Neural progenitor cell (in vitro differentiated cells): ENCODE results near the gene ACOXL. TPM values are rescaled to one million over a fixed set of nuclear protein-coding genes. Genes with fewer than 3 reads are reported as not detected.
"Not testable (repeated sequence)": the region's sequence is repeated elsewhere in the genome, so short reads cannot be mapped to it uniquely, and the experiment has no call there.

Experiments used
- DNase-seq: peaks from one replicate; pipeline ENCODE4 v3.0.0-alpha.2; 2016; ENCODE audit warnings: low spot score
- H2AFZ ChIP-seq: fragments of 200-600 bp; sonication (generic); replicated peaks from 2 replicates; pipeline ENCODE4 v1.6.1; 2016; ENCODE audit warnings: antibody characterized with exemption
- H3F3A ChIP-seq: fragments of 200-600 bp; sonication (generic); 2 replicates; pipeline ENCODE4 v1.6.1; 2016; ENCODE audit warnings: antibody characterized with exemption, low read depth
- H3K27ac ChIP-seq: fragments of 200-600 bp; sonication (generic); 2 replicates; pipeline ENCODE4 v1.5.1; 2016; ENCODE audit warnings: mild to moderate bottlenecking
- H3K27me3 ChIP-seq: fragments of 200-600 bp; sonication (generic); 2 replicates; pipeline ENCODE4 v1.6.1; 2016; ENCODE audit warnings: mild to moderate bottlenecking, moderate library complexity
- H3K36me3 ChIP-seq: fragments of 200-600 bp; sonication (generic); 2 replicates; pipeline ENCODE4 v1.5.1; 2016
- H3K4me1 ChIP-seq: fragments of 200-600 bp; sonication (generic); 2 replicates; pipeline ENCODE4 v1.6.1; 2016; ENCODE audit warnings: mixed run types
- H3K4me2 ChIP-seq: fragments of 200-600 bp; sonication (generic); 2 replicates; pipeline ENCODE4 v1.6.1; 2016
- H3K4me3 ChIP-seq: fragments of 200-600 bp; sonication (generic); 2 replicates; pipeline ENCODE4 v1.5.1; 2016
- H3K79me2 ChIP-seq: fragments of 200-600 bp; sonication (generic); 2 replicates; pipeline ENCODE4 v1.6.1; 2016; ENCODE audit warnings: low read depth
- H3K9ac ChIP-seq: fragments of 200-600 bp; sonication (generic); 2 replicates; pipeline ENCODE4 v1.6.1; 2016
- H3K9me3 ChIP-seq: fragments of 200-600 bp; sonication (generic); 2 replicates; pipeline ENCODE4 v1.5.1; 2016; ENCODE audit warnings: low read depth
- H4K20me1 ChIP-seq: fragments of 200-600 bp; sonication (generic); 2 replicates; pipeline ENCODE4 v1.6.1; 2016; ENCODE audit warnings: low read depth
- H3K27ac Mint-ChIP-seq: 3 replicates; pipeline ENCODE4 v1.8.0; 2021; ENCODE audit warnings: mixed read lengths
- H3K27me3 Mint-ChIP-seq: 2 replicates; pipeline ENCODE4 v1.8.0; 2022; ENCODE audit warnings: low read depth, mild to moderate bottlenecking, inconsistent platforms, moderate library complexity, mixed read lengths; ENCODE audit not compliant: insufficient read depth
- H3K36me3 Mint-ChIP-seq: 3 replicates; pipeline ENCODE4 v1.8.0; 2021; ENCODE audit warnings: mixed read lengths
- H3K4me1 Mint-ChIP-seq: 3 replicates; pipeline ENCODE4 v1.8.0; 2021; ENCODE audit warnings: mixed read lengths
- H3K4me3 Mint-ChIP-seq: 3 replicates; pipeline ENCODE4 v1.8.0; 2021; ENCODE audit warnings: mild to moderate bottlenecking, moderate library complexity, mixed read lengths
- H3K9me3 Mint-ChIP-seq: 3 replicates; pipeline ENCODE4 v1.8.0; 2020; ENCODE audit warnings: mixed read lengths
- CTCF ChIP-seq: fragments of 200-600 bp; sonication (generic); IDR thresholded peaks from 2 replicates; pipeline ENCODE4 v1.5.1; 2017; ENCODE audit warnings: antibody characterized with exemption, mild to moderate bottlenecking
- EZH2 ChIP-seq: fragments of 200-600 bp; sonication (generic); IDR thresholded peaks from 2 replicates; pipeline ENCODE4 v1.6.1; 2017; ENCODE audit warnings: antibody characterized with exemption, mild to moderate bottlenecking, moderate library complexity
- EZH2phosphoT487 ChIP-seq: fragments of 200-600 bp; sonication (generic); IDR thresholded peaks from 2 replicates; pipeline ENCODE4 v1.6.1; 2017; ENCODE audit warnings: antibody characterized with exemption
- total RNA-seq: library from RNA; depleted of rRNA; stranded (reverse); fragments of >200 nt; gene quantifications from 2 replicates; pipeline ENCODE4 v1.2.3, GENCODE V29; 2015; ENCODE audit warnings: low replicate concordance

Gene ACOXL
- total RNA-seq, 1 donor from 2014 or later, result 2.9 TPM

- peaks cover 10% of the 10 kb centered on the region for H3K4me1 Mint-ChIP-seq
- H3K4me2 ChIP-seq, result no peak overlapping the region
- H4K20me1 ChIP-seq, result no peaks in the 10 kb centered on the region
- no peaks in the 10 kb centered on the region for H3K36me3 ChIP-seq
- H3K9ac ChIP-seq, result no peak overlapping the region
- H3K4me3 ChIP-seq, result no peak overlapping the region
- TF ChIP-seq EZH2phosphoT487, result no peak
- TF ChIP-seq EZH2, result no peak
- H3K27ac ChIP-seq, result no peak overlapping the region
- H3K36me3 Mint-ChIP-seq, result no peaks in the 10 kb centered on the region
- H3K4me1 ChIP-seq, result no peaks in the 10 kb centered on the region
- H3F3A ChIP-seq, result no peaks in the 10 kb centered on the region
- no peaks in the 10 kb centered on the region for H3K79me2 ChIP-seq
- peaks cover 6% of the 10 kb centered on the region for H3K9me3 Mint-ChIP-seq
- H3K27me3 ChIP-seq, result no peaks in the 10 kb centered on the region
- H3K9me3 ChIP-seq, result peaks cover 5% of the 10 kb centered on the region
- no peak for DNase-seq
- H2AFZ ChIP-seq, result no peak overlapping the region
- H3K27ac Mint-ChIP-seq, result no peak overlapping the region
- no peaks in the 10 kb centered on the region for H3K27me3 Mint-ChIP-seq
- no peak overlapping the region for H3K4me3 Mint-ChIP-seq
Measured at GRCh38 chr2:111068435-111069058, 336.2 kb downstream of the ACOXL start.

- H3K4me3 ChIP-seq, result no peak overlapping the region
- H3F3A ChIP-seq, result no peaks in the 10 kb centered on the region
- H3K9ac ChIP-seq, result no peak overlapping the region
- no peak overlapping the region for H3K27ac Mint-ChIP-seq
- no peaks in the 10 kb centered on the region for H3K36me3 Mint-ChIP-seq
- no peaks in the 10 kb centered on the region for H3K36me3 ChIP-seq
- no peaks in the 10 kb centered on the region for H3K27me3 ChIP-seq
- DNase-seq, result no peak
- no peaks in the 10 kb centered on the region for H3K79me2 ChIP-seq
- no peak overlapping the region for H3K27ac ChIP-seq
- H3K4me1 Mint-ChIP-seq, result peaks cover 10% of the 10 kb centered on the region
- no peak overlapping the region for H3K4me3 Mint-ChIP-seq
- no peaks in the 10 kb centered on the region for H3K27me3 Mint-ChIP-seq
- H3K9me3 ChIP-seq, result peaks cover 16% of the 10 kb centered on the region
- no peaks in the 10 kb centered on the region for H4K20me1 ChIP-seq
- TF ChIP-seq CTCF (peak; percentile 33), EZH2phosphoT487 (no peak)
- no peaks in the 10 kb centered on the region for H3K4me1 ChIP-seq
- H3K4me2 ChIP-seq, result no peak overlapping the region
- H2AFZ ChIP-seq, result no peak overlapping the region
- H3K9me3 Mint-ChIP-seq, result peaks cover 13% of the 10 kb centered on the region
Measured at GRCh38 chr2:111069722-111070121, 337.3 kb downstream of the ACOXL start.

GRCh38 chr2:111071600-111072171 is 339.3 kb downstream of the ACOXL start:
- no peak overlapping the region for H3K4me2 ChIP-seq
- H3K36me3 Mint-ChIP-seq, result no peaks in the 10 kb centered on the region
- no peak overlapping the region for H3K27ac ChIP-seq
- TF ChIP-seq EZH2phosphoT487 (no peak), EZH2 (no peak), CTCF (no peak)
- no peak overlapping the region for H3K27ac Mint-ChIP-seq
- no peak overlapping the region for H2AFZ ChIP-seq
- no peaks in the 10 kb centered on the region for H3K79me2 ChIP-seq
- H4K20me1 ChIP-seq, result no peaks in the 10 kb centered on the region
- no peaks in the 10 kb centered on the region for H3K27me3 ChIP-seq
- no peak overlapping the region for H3K4me3 Mint-ChIP-seq
- H3K4me1 ChIP-seq, result no peaks in the 10 kb centered on the region
- H3F3A ChIP-seq, result no peaks in the 10 kb centered on the region
- H3K36me3 ChIP-seq, result no peaks in the 10 kb centered on the region
- H3K9me3 Mint-ChIP-seq, result peaks cover 18% of the 10 kb centered on the region
- peaks cover 10% of the 10 kb centered on the region for H3K4me1 Mint-ChIP-seq
- DNase-seq, result no peak
- H3K4me3 ChIP-seq, result no peak overlapping the region
- H3K9me3 ChIP-seq, result peaks cover 21% of the 10 kb centered on the region
- H3K27me3 Mint-ChIP-seq, result no peaks in the 10 kb centered on the region
- H3K9ac ChIP-seq, result no peak overlapping the region

- Mint-ChIP-seq H3K4me3 (no peak overlapping the region), H3K27me3 (no peaks in the 10 kb centered on the region), H3K9me3 (peaks cover 20% of the 10 kb centered on the region), H3K4me1 (peaks cover 10% of the 10 kb centered on the region), H3K36me3 (no peaks in the 10 kb centered on the region), H3K27ac (no peak overlapping the region)
- DNase-seq, result no peak
- Histone ChIP-seq H3K27ac (no peak overlapping the region), H3K36me3 (no peaks in the 10 kb centered on the region), H3K9me3 (peaks cover 21% of the 10 kb centered on the region), H3K4me3 (no peak overlapping the region), H3K9ac (no peak overlapping the region), H3F3A (no peaks in the 10 kb centered on the region), H2AFZ (no peak overlapping the region), H3K27me3 (no peaks in the 10 kb centered on the region), H4K20me1 (no peaks in the 10 kb centered on the region), H3K4me2 (no peak overlapping the region), H3K4me1 (no peaks in the 10 kb centered on the region), H3K79me2 (no peaks in the 10 kb centered on the region)
- TF ChIP-seq EZH2 (no peak), EZH2phosphoT487 (no peak), CTCF (no peak)
Measured at GRCh38 chr2:111072220-111072871, 340.0 kb downstream of the ACOXL start.

- H3K9me3 Mint-ChIP-seq, result peaks cover 18% of the 10 kb centered on the region
- not testable (repeated sequence) for H3K79me2 ChIP-seq, H3K4me3 Mint-ChIP-seq, H3K36me3 Mint-ChIP-seq, H3K27me3 ChIP-seq, H3K4me2 ChIP-seq, H3K4me3 ChIP-seq, H3K4me1 ChIP-seq, H4K20me1 ChIP-seq, DNase-seq, H3K9me3 ChIP-seq, H3K4me1 Mint-ChIP-seq, H3K36me3 ChIP-seq, H2AFZ ChIP-seq, H3K27me3 Mint-ChIP-seq, H3K27ac Mint-ChIP-seq, H3F3A ChIP-seq, H3K9ac ChIP-seq, H3K27ac ChIP-seq
Measured at GRCh38 chr2:111082659-111083058, 350.3 kb downstream of the ACOXL start.
